ENCODE data around the gene NR5A2.

NR5A2 gene

GRCh38 chr1:200075522-200075921, 48.0 kb downstream of the NR5A2 start:
- DNase-seq, result no peak

- DNase-seq, result peak; percentile 84
Measured at GRCh38 chr1:200075938-200076546, 48.5 kb downstream of the NR5A2 start.

- DNase-seq, result no peak
Measured at GRCh38 chr1:200079232-200079940, 51.9 kb downstream of the NR5A2 start.

- peak; percentile 24 for DNase-seq
Measured at GRCh38 chr1:200081151-200081968, 53.9 kb downstream of the NR5A2 start.

GRCh38 chr1:200081969-200082245, 54.4 kb downstream of the NR5A2 start:
- no peak for DNase-seq

GRCh38 chr1:200082329-200082728, 54.8 kb downstream of the NR5A2 start:
- peak; percentile 18 for DNase-seq

GRCh38 chr1:200090252-200091159, 63.0 kb downstream of the NR5A2 start:
- DNase-seq, result peak; percentile 17

- no peak for DNase-seq
Measured at GRCh38 chr1:200095057-200095577, 67.6 kb downstream of the NR5A2 start.

- no peak for DNase-seq
Measured at GRCh38 chr1:200096774-200097173, 69.3 kb downstream of the NR5A2 start.

GRCh38 chr1:200099040-200099439, 71.5 kb downstream of the NR5A2 start:
- no peak for DNase-seq

GRCh38 chr1:200103966-200104583, 76.6 kb downstream of the NR5A2 start:
- DNase-seq, result peak; percentile 11

- no peak for DNase-seq
Measured at GRCh38 chr1:200107004-200107470, 79.5 kb downstream of the NR5A2 start.

- DNase-seq, result no peak
Measured at GRCh38 chr1:200108659-200109058, 81.1 kb downstream of the NR5A2 start.

- peak; percentile 31 for DNase-seq
Measured at GRCh38 chr1:200112290-200112689, 84.8 kb downstream of the NR5A2 start.

GRCh38 chr1:200115532-200115931, 88.0 kb downstream of the NR5A2 start:
- DNase-seq, result no peak

- DNase-seq, result no peak
Measured at GRCh38 chr1:200116324-200116723, 88.8 kb downstream of the NR5A2 start.

- no peak for DNase-seq
Measured at GRCh38 chr1:200118779-200119505, 91.4 kb downstream of the NR5A2 start.

- DNase-seq, result peak; percentile 12
Measured at GRCh38 chr1:200121421-200121820, 93.9 kb downstream of the NR5A2 start.

- no peak for DNase-seq
Measured at GRCh38 chr1:200124309-200124708, 96.8 kb downstream of the NR5A2 start.

GRCh38 chr1:200128081-200128480, 100.6 kb downstream of the NR5A2 start:
- DNase-seq, result no peak

Data from fibroblast of skin of abdomen (primary cell).